A673 (cell line): ENCODE data around the gene PROZ. TPM values are rescaled to one million over a fixed set of nuclear protein-coding genes. Genes with fewer than 3 reads are reported as not detected.

Experiments used
- BruUV-seq: library from RNA; stranded (reverse); fragments of 400-500 nt; replicated peaks from 2 replicates; lab custom pipeline; 2021; lab: Mats Ljungman, UMichigan
- CTCF ChIA-PET: fragments of 300-600 bp; sonication (Branson Sonifier 250); formaldehyde crosslinking; loops from one replicate; lab custom pipeline; 2022; ENCODE audit warnings: antibody characterized with exemption; lab: Charles Lee
- POLR2A ChIA-PET: fragments of 300-600 bp; sonication (Branson Sonifier 250); formaldehyde crosslinking; loops from one replicate; lab custom pipeline; 2022; ENCODE audit warnings: antibody characterized with exemption; ENCODE audit not compliant: low non-redundant PET; lab: Charles Lee
- DNase-seq: peaks from one replicate; pipeline ENCODE4 v3.0.0-alpha.2; 2015; ENCODE audit warnings: low spot score
- H3K27ac ChIP-seq: fragments of 200-600 bp; sonication (generic); 2 replicates; pipeline ENCODE4 v1.5.1; 2016; ENCODE audit warnings: mixed run types, low read depth, mild to moderate bottlenecking, mixed read lengths, antibody characterized with exemption, low read length; ENCODE audit not compliant: poor library complexity, severe bottlenecking
- H3K27me3 ChIP-seq: fragments of 200-600 bp; sonication (generic); replicated peaks from 2 replicates; pipeline ENCODE4 v1.6.1; 2017; ENCODE audit warnings: mixed run types, low read depth, mild to moderate bottlenecking, mixed read lengths, antibody characterized with exemption, low read length; ENCODE audit not compliant: insufficient read depth, poor library complexity
- H3K36me3 ChIP-seq: fragments of 200-600 bp; sonication (generic); 2 replicates; pipeline ENCODE4 v1.6.1; 2016; ENCODE audit warnings: mixed run types, mild to moderate bottlenecking, mixed read lengths, antibody characterized with exemption, low read length; ENCODE audit not compliant: insufficient read depth, poor library complexity, severe bottlenecking
- H3K4me1 ChIP-seq: fragments of 200-600 bp; sonication (generic); 2 replicates; pipeline ENCODE4 v1.6.1; 2017; ENCODE audit warnings: mixed run types, mild to moderate bottlenecking, mixed read lengths, antibody characterized with exemption, low read length; ENCODE audit not compliant: insufficient read depth, poor library complexity, severe bottlenecking
- H3K4me3 ChIP-seq: fragments of 200-600 bp; sonication (generic); 2 replicates; pipeline ENCODE4 v1.5.1; 2016; ENCODE audit warnings: low read depth, mixed run types, mild to moderate bottlenecking, mixed read lengths, low read length; ENCODE audit not compliant: poor library complexity, severe bottlenecking
- H3K9me3 ChIP-seq: fragments of 200-600 bp; sonication (generic); 2 replicates; pipeline ENCODE4 v1.6.1; 2016; ENCODE audit warnings: mixed run types, low read depth, mild to moderate bottlenecking, mixed read lengths, antibody characterized with exemption, low read length; ENCODE audit not compliant: poor library complexity, severe bottlenecking
- CTCF ChIP-seq: fragments of 300-800, 200-600 bp; sonication (generic); conservative IDR thresholded peaks from 2 replicates; pipeline ENCODE4 v1.5.1; 2017; ENCODE audit warnings: low read depth, mild to moderate bottlenecking, antibody characterized with exemption, low read length, moderate library complexity, mixed read lengths
- EZH2 ChIP-seq: fragments of 200-600 bp; sonication (generic); IDR thresholded peaks from 2 replicates; pipeline ENCODE4 v1.6.1; 2017; ENCODE audit warnings: borderline replicate concordance, low read depth, mild to moderate bottlenecking, mixed read lengths, antibody characterized with exemption, low read length; ENCODE audit not compliant: poor library complexity, severe bottlenecking
- intact Hi-C: fragments of 100-400 bp; cut with micrococcal nuclease; formaldehyde crosslinking; loops from one replicate; pipeline ENCODE4 v1.10.0; 2022; ENCODE audit not compliant: unreplicated experiment
- total RNA-seq: library from RNA; stranded (reverse); gene quantifications from 2 replicates; pipeline ENCODE4 v1.2.3, GENCODE V29; 2021

The PROZ gene
- total RNA-seq, 1 experiment from 2014 or later = not detected

- Histone ChIP-seq H3K36me3 (no peaks in the 10 kb centered on the region), H3K4me1 (no peaks in the 10 kb centered on the region), H3K9me3 (no peaks in the 10 kb centered on the region), H3K27me3 (peaks cover 9% of the 10 kb centered on the region), H3K27ac (no peak overlapping the region), H3K4me3 (no peak overlapping the region)
- ChIA-PET CTCF (no interaction called here), POLR2A (no interaction called here)
- no TSS peak for BruUV-seq
- TF ChIP-seq CTCF = no peak
- TF ChIP-seq EZH2 = no peak
- no peak for DNase-seq
- intact Hi-C loops = no loop called here
These were observed 31.9 kb upstream of the PROZ start for GRCh38 chr13:113126265-113127150.

- POLR2A ChIA-PET = no interaction called here
- intact Hi-C loops = no loop called here
- BruUV-seq = no TSS peak
These were observed 29.0 kb upstream of the PROZ start for GRCh38 chr13:113129480-113129879.

GRCh38 chr13:113129921-113130750 lies 28.3 kb upstream of the PROZ start:
- H3K36me3 ChIP-seq = no peaks in the 10 kb centered on the region
- H3K4me1 ChIP-seq = no peaks in the 10 kb centered on the region
- DNase-seq = no peak
- H3K27ac ChIP-seq = no peak overlapping the region
- ChIA-PET CTCF (no interaction called here), POLR2A (no interaction called here)
- H3K27me3 ChIP-seq = peaks cover 33% of the 10 kb centered on the region
- no peak for TF ChIP-seq CTCF
- TF ChIP-seq EZH2 = no peak
- no TSS peak for BruUV-seq
- H3K9me3 ChIP-seq = no peaks in the 10 kb centered on the region
- H3K4me3 ChIP-seq = no peak overlapping the region
- intact Hi-C loops = no loop called here

More at GRCh38 chr13:113129480-113129879, 29.0 kb upstream of the PROZ start:
- Histone ChIP-seq H3K9me3 (no peaks in the 10 kb centered on the region), H3K27me3 (peaks cover 33% of the 10 kb centered on the region), H3K4me3 (no peak overlapping the region), H3K36me3 (no peaks in the 10 kb centered on the region), H3K27ac (no peak overlapping the region), H3K4me1 (no peaks in the 10 kb centered on the region)
- DNase-seq = no peak
- TF ChIP-seq CTCF (no peak), EZH2 (no peak)
- CTCF ChIA-PET = no interaction called here
